OCI-LY1 (cell line): ENCODE data around the gene ANTXRL.
A peak's percentile ranks its signal among the peaks of the same experiment; 100 is the strongest.
"Not testable (repeated sequence)": the region's sequence is repeated elsewhere in the genome, so short reads cannot be mapped to it uniquely, and the experiment has no call there.

ENCODE experiments used
- H2AFZ ChIP-seq: fragments of 200-600 bp; sonication (generic), shearing (Covaris generic); 2 replicates; pipeline ENCODE4 v1.6.0; 2014; ENCODE audit warnings: antibody characterized with exemption, mild to moderate bottlenecking, low read length
- H3F3A ChIP-seq: fragments of 200-600 bp; sonication (generic), shearing (Covaris generic); 2 replicates; pipeline ENCODE4 v1.6.0; 2014; ENCODE audit warnings: mild to moderate bottlenecking, antibody characterized with exemption, low read length, moderate library complexity; ENCODE audit not compliant: insufficient read depth
- H3K27ac ChIP-seq: fragments of 200-600 bp; sonication (generic); 2 replicates; pipeline ENCODE4 v1.5.1; 2014; ENCODE audit warnings: low read length, mixed run types, mild to moderate bottlenecking, low read depth; ENCODE audit not compliant: poor library complexity, severe bottlenecking
- H3K27me3 ChIP-seq: fragments of 200-600 bp; sonication (generic); 2 replicates; pipeline ENCODE4 v1.6.0; 2014; ENCODE audit warnings: antibody characterized with exemption, mild to moderate bottlenecking, low read length, moderate library complexity; ENCODE audit not compliant: insufficient read depth
- H3K36me3 ChIP-seq: fragments of 200-600 bp; sonication (generic); 2 replicates; pipeline ENCODE4 v1.6.1; 2014; ENCODE audit warnings: mild to moderate bottlenecking, antibody characterized with exemption, low read length, moderate library complexity, mixed read lengths; ENCODE audit not compliant: insufficient read depth
- H3K4me1 ChIP-seq: fragments of 200-600 bp; sonication (generic); 2 replicates; pipeline ENCODE4 v1.5.1; 2014; ENCODE audit warnings: mild to moderate bottlenecking, low read length, moderate library complexity; ENCODE audit not compliant: insufficient read depth, severe bottlenecking
- H3K4me2 ChIP-seq: fragments of 200-600 bp; sonication (generic), shearing (Covaris generic); 2 replicates; pipeline ENCODE4 v1.6.1; 2014; ENCODE audit warnings: low read length
- H3K4me3 ChIP-seq: fragments of 200-600 bp; sonication (generic); 2 replicates; pipeline ENCODE4 v1.5.1; 2014; ENCODE audit warnings: low read length, low read depth, mild to moderate bottlenecking, mixed read lengths; ENCODE audit not compliant: poor library complexity, severe bottlenecking
- H3K79me2 ChIP-seq: fragments of 200-600 bp; shearing (Covaris generic); 2 replicates; pipeline ENCODE4 v1.6.1; 2016; ENCODE audit warnings: mixed run types, low read length, mixed read lengths; ENCODE audit not compliant: insufficient read depth
- H3K9ac ChIP-seq: fragments of 200-600 bp; sonication (generic), shearing (Covaris generic); 2 replicates; pipeline ENCODE4 v1.6.1; 2014; ENCODE audit warnings: mild to moderate bottlenecking, low read length, mixed read lengths
- H3K9me2 ChIP-seq: fragments of 200-600 bp; sonication (generic), shearing (Covaris generic); 2 replicates; pipeline ENCODE4 v1.6.1; 2014; ENCODE audit warnings: low read depth, mild to moderate bottlenecking, low read length, mixed read lengths
- H3K9me3 ChIP-seq: fragments of 200-600 bp; shearing (Covaris generic); 2 replicates; pipeline ENCODE4 v1.6.1; 2014; ENCODE audit warnings: low read length, mixed read lengths
- H4K20me1 ChIP-seq: fragments of 200-600 bp; sonication (generic), shearing (Covaris generic); 2 replicates; pipeline ENCODE4 v1.6.0; 2016; ENCODE audit warnings: mild to moderate bottlenecking, low read length; ENCODE audit not compliant: insufficient read depth
- CTCF ChIP-seq: fragments of 200-600 bp; sonication (generic), shearing (Covaris generic); IDR thresholded peaks from 2 replicates; pipeline ENCODE4 v1.5.1; 2017; ENCODE audit warnings: mild to moderate bottlenecking, antibody characterized with exemption, low read length, moderate library complexity, mixed read lengths
- EZH2 ChIP-seq: fragments of 200-600 bp; sonication (generic), shearing (Covaris generic); IDR thresholded peaks from 2 replicates; pipeline ENCODE4 v1.8.0; 2017; ENCODE audit warnings: borderline replicate concordance, mixed run types, mild to moderate bottlenecking, antibody characterized with exemption, low read length, moderate library complexity, mixed read lengths

Gene ANTXRL

DNA sequence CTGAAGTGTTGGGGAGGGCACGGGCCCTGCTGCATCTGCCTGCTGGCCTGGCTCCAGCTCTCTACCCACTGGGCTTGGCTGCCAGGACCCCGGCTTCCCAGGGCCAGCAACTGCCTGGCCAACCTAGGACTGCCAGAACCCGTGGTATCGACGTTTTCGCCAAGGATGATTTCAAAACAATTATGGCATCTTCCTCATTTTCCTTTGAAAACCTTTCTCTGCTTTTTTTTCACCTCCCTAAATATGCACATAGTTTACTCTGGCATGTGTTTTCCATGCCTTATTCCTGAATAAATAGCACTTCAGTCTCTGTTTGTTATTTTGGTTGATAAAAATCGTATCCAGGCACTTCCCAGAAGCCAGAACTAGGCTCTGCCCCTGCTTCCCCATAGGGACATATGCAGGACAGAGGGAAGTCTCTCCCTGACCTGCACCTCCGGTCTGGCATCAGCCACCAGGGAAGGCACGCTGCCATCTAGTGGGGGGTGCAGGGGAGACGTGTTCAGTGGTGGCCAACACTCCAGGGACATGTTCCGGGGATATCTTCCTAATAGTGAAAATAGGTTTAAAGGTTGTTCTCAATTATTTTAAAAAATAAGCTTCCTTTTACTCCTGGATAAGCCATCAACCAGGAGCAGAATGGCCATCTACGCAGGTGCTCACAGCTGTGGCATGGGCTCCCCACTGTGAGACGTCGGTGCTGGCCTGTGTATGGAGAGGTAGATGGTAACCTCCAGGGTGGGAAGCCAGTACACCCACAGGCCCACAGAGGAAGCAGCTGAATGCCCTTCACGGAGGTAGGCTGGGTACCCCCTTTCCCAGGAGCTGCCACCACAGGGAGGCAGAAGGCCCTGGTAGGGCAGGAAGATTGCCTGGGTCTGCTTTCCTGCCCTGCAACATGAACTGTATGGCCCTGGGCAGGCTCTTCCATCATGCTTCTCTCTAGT is 30.7 kb upstream of the ANTXRL start:
- H3K36me3 ChIP-seq: peaks cover 19% of the 10 kb centered on the region
- H4K20me1 ChIP-seq: no peaks in the 10 kb centered on the region
- no peaks in the 10 kb centered on the region for H3K9me3 ChIP-seq
- no peak overlapping the region for H3K4me2 ChIP-seq
- TF ChIP-seq CTCF (peak; percentile 64), EZH2 (no peak)
- H3K79me2 ChIP-seq: no peaks in the 10 kb centered on the region
- no peaks in the 10 kb centered on the region for H3K4me1 ChIP-seq
- no peaks in the 10 kb centered on the region for H3F3A ChIP-seq
- H3K4me3 ChIP-seq: no peak overlapping the region
- H3K27me3 ChIP-seq: no peaks in the 10 kb centered on the region
- no peak overlapping the region for H2AFZ ChIP-seq
- no peaks in the 10 kb centered on the region for H3K9me2 ChIP-seq
- H3K27ac ChIP-seq: no peak overlapping the region
- H3K9ac ChIP-seq: no peak overlapping the region

DNA sequence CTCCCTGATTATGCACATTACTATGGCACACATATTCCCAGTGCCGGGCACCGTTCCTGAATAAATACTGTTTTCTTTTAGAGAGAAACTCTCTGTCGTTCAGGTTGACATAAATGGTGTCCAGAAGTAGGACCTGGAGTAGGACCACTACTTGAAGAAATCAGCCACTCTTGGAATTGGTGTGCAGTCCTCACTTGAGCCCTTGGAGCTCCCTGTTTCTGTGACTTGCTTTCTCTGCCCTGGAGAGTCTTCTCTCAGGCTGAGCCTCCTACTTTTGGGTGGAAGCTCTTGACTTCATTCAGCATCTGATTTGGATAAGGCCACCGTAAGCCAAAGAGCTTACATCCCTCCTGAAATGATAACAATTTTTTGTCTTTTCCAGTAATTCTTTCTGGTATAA is 29.7 kb upstream of the ANTXRL start:
- Histone ChIP-seq H3K4me1 (no peaks in the 10 kb centered on the region), H3F3A (no peaks in the 10 kb centered on the region), H3K27me3 (no peaks in the 10 kb centered on the region), H3K27ac (no peak overlapping the region), H3K9me2 (no peaks in the 10 kb centered on the region), H3K79me2 (no peaks in the 10 kb centered on the region), H3K36me3 (peaks cover 29% of the 10 kb centered on the region), H3K4me2 (no peak overlapping the region), H2AFZ (no peak overlapping the region), H3K4me3 (no peak overlapping the region), H3K9ac (no peak overlapping the region), H3K9me3 (no peaks in the 10 kb centered on the region), H4K20me1 (no peaks in the 10 kb centered on the region)
- TF ChIP-seq EZH2 (no peak), CTCF (no peak)

- H3F3A ChIP-seq, H3K9me3 ChIP-seq, H3K27me3 ChIP-seq, H4K20me1 ChIP-seq, H3K9ac ChIP-seq, H3K4me2 ChIP-seq, H3K27ac ChIP-seq, H2AFZ ChIP-seq, H3K9me2 ChIP-seq, H3K4me3 ChIP-seq, H3K79me2 ChIP-seq: not testable (repeated sequence)
- H3K4me1 ChIP-seq: peaks cover 33% of the 10 kb centered on the region
- peaks cover 34% of the 10 kb centered on the region for H3K36me3 ChIP-seq
Observed at GRCh38 chr10:46262906-46263560, 23.8 kb upstream of the ANTXRL start.
